HepG2 (cell line): ENCODE data around the gene GCN1. TPM values are rescaled to one million over a fixed set of nuclear protein-coding genes. Genes with fewer than 3 reads are reported as not detected.

Source experiments
- ATAC-seq: fragments of 200-7000 bp; cut with Tn5 transposase; 3 replicates; pipeline ENCODE4 v1.9.1; 2020; ENCODE audit warnings: mild to moderate bottlenecking, moderate library complexity
- BruUV-seq: library from RNA; stranded (reverse); fragments of 400-500 nt; replicated peaks from 2 replicates; lab custom pipeline; 2021; lab: Mats Ljungman, UMichigan
- CTCF ChIA-PET: fragments of 300-600 bp; formaldehyde crosslinking; extraction: SDS; loops from one replicate; lab custom pipeline; 2021; ENCODE audit warnings: low total read pairs, inconsistent platforms, low intra/inter-chr PET ratio; lab: Yijun Ruan, JAX
- POLR2A ChIA-PET: fragments of 350-600 bp; sonication (Branson Sonifier 250); formaldehyde crosslinking; loops from one replicate; lab custom pipeline; 2020; ENCODE audit warnings: antibody characterized with exemption, inconsistent platforms; lab: Yijun Ruan, JAX
- DNase-seq: peaks from one replicate; pipeline ENCODE4 v3.0.0-alpha.2; 2015; ENCODE audit warnings: low spot score
- FAIRE-seq: peaks from 3 replicates; lab custom pipeline; 2011; peaks lifted over from hg19 to GRCh38; lab: Jason Lieb, UNC
- H2AFZ ChIP-seq: one replicate; pipeline ENCODE4 v1.6.1; 2011; ENCODE audit warnings: low read length, inconsistent platforms
- H3K27ac ChIP-seq: fragments of 300-600 bp; 3 replicates; pipeline ENCODE4 v1.8.0; 2011; ENCODE audit warnings: mixed run types, mild to moderate bottlenecking, mixed read lengths, low read length, inconsistent platforms; ENCODE audit not compliant: insufficient read depth; ENCODE audit errors: extremely low read length
- H3K27me3 ChIP-seq, 2 experiments: fragments of 200-600 bp in 1 of 2; 2 replicates in 1 of 2; 3 replicates in 1 of 2; pipeline versions ENCODE4 v1.6.0 to v1.8.0; 2011; ENCODE audit warnings: low read length in 2 of 2, mild to moderate bottlenecking in 2 of 2, moderate library complexity in 2 of 2, inconsistent platforms in 1 of 2; ENCODE audit not compliant: insufficient read depth in 2 of 2, control insufficient read depth in 1 of 2
- H3K36me3 ChIP-seq, 2 experiments: fragments of 200-600 bp in 1 of 2; replicated peaks in 1 of 2; 2 replicates in 1 of 2; 3 replicates in 1 of 2; pipeline versions ENCODE4 v1.5.1 to v1.8.0; 2011; ENCODE audit warnings: low read length in 2 of 2, inconsistent platforms in 1 of 2; ENCODE audit not compliant: insufficient read depth in 2 of 2, control insufficient read depth in 1 of 2
- H3K4me1 ChIP-seq: 2 replicates; pipeline ENCODE4 v1.5.1; 2012; ENCODE audit warnings: low read length, inconsistent platforms; ENCODE audit not compliant: insufficient read depth
- H3K4me2 ChIP-seq: 2 replicates; pipeline ENCODE4 v1.6.0; 2011; ENCODE audit warnings: low read depth, low read length, inconsistent platforms
- H3K4me3 ChIP-seq, 3 experiments: fragments of 200-600 bp in 1 of 3; sonication (generic), shearing (Covaris generic) in 1 of 3; replicated peaks in 1 of 3; 2 replicates each; pipeline ENCODE4 v1.5.1; 2011 to 2016; ENCODE audit warnings: low read length in 3 of 3, inconsistent platforms in 2 of 3, low read depth in 2 of 3, mild to moderate bottlenecking in 2 of 3, control low read depth in 1 of 3, mixed read lengths in 1 of 3; ENCODE audit not compliant: insufficient read depth in 1 of 3
- H3K79me2 ChIP-seq: one replicate; pipeline ENCODE4 v1.6.1; 2011; ENCODE audit warnings: low read length, inconsistent platforms; ENCODE audit not compliant: insufficient read depth
- H3K9ac ChIP-seq: 2 replicates; pipeline ENCODE4 v1.6.0; 2011; ENCODE audit warnings: mild to moderate bottlenecking, low read depth, low read length, inconsistent platforms; ENCODE audit not compliant: insufficient read depth
- H3K9me3 ChIP-seq: 2 replicates; pipeline ENCODE4 v1.5.1; 2012; ENCODE audit warnings: mild to moderate bottlenecking, low read length
- H4K20me1 ChIP-seq: 2 replicates; pipeline ENCODE4 v1.6.0; 2011; ENCODE audit warnings: inconsistent platforms, mild to moderate bottlenecking, low read length, moderate library complexity; ENCODE audit not compliant: insufficient read depth
- IKZF5 ChIP-seq: IDR thresholded peaks from 2 replicates; pipeline ENCODE4 v1.6.1; 2018; ENCODE audit warnings: missing genetic modification reagents, mild to moderate bottlenecking, missing compliant biosample characterization
- ZBTB21 ChIP-seq: sonication (generic); formaldehyde crosslinking; IDR thresholded peaks from 2 replicates; pipeline ENCODE4 v1.4.0; 2020; ENCODE audit warnings: missing genetic modification reagents
- ZBTB37 ChIP-seq: sonication (generic); formaldehyde crosslinking; IDR thresholded peaks from 2 replicates; pipeline ENCODE4 v1.4.0; 2020; ENCODE audit warnings: mild to moderate bottlenecking, missing genetic modification reagents
- WGBS: methylation state at CpG from one replicate; pipeline ENCODE4 v1.1.6; 2017; ENCODE audit warnings: low lambda C conversion rate; 5-methylcytosine and 5-hydroxymethylcytosine counted together
- in situ Hi-C: cut with HindIII; loops from 2 replicates; pipeline ENCODE4 v1.10.0; 2017; ENCODE audit warnings: low pct_unique_long_range_greater_than_20kb; ENCODE audit not compliant: extremely low pct_ligation_motif_present
- intact Hi-C: fragments of 100-400 bp; cut with micrococcal nuclease; formaldehyde crosslinking; loops from one replicate; pipeline ENCODE4 v1.10.0; 2022; ENCODE audit not compliant: unreplicated experiment
- polyA plus RNA-seq, 8 experiments: library from polyadenylated mRNA; depleted of rRNA in 3 of 8; stranded (reverse) in 7 of 8; unstranded in 1 of 8; fragments of >200 nt; fragmentation: Illumina TruSeq in 4 of 8; extraction: Trizol in 4 of 8; gene quantifications; 2 replicates each; pipeline versions ENCODE4 v1.2.1 to v1.2.3, GENCODE V29; 2011 to 2016; ENCODE audit warnings: low read depth in 4 of 8, missing spikeins in 1 of 8, mixed read lengths in 1 of 8; ENCODE audit not compliant: insufficient read depth in 1 of 8
- total RNA-seq, 5 experiments: library from RNA; depleted of rRNA; stranded (reverse); fragments of >200 nt; fragmentation: Illumina TruSeq; extraction: Trizol; gene quantifications; 2 replicates each; pipeline ENCODE4 v1.2.3, GENCODE V29; 2016; ENCODE audit warnings: low read depth in 1 of 5

GCN1 gene
- total and polyA plus RNA-seq, 2 of the 13 experiments (the other 11 are each of a cell fraction or from before 2014, with no cell fraction given), result 58.2 to 83.0 TPM

GRCh38 chr12:120081641-120082040 lies 112.9 kb downstream of the GCN1 start:
- Histone ChIP-seq H3K36me3 (no peaks in the 10 kb centered on the region), H3K9me3 (no peaks in the 10 kb centered on the region), H4K20me1 (no peaks in the 10 kb centered on the region), H3K4me1 (peaks cover 36% of the 10 kb centered on the region), H3K4me2 (no peak overlapping the region), H3K4me3 (no peak overlapping the region), H3K9ac (no peak overlapping the region), H3K27ac (no peak overlapping the region), H3K79me2 (no peaks in the 10 kb centered on the region), H2AFZ (no peak overlapping the region), H3K27me3 (no peaks in the 10 kb centered on the region)
- in situ Hi-C loops (no loop called here), intact Hi-C loops (no loop called here)
- ChIA-PET CTCF (no interaction called here), POLR2A (no interaction called here)
- no peak for TF ChIP-seq ZBTB37
- TF ChIP-seq ZBTB21 (CRISPR knock-in tag), result no peak
- TF ChIP-seq IKZF5 (CRISPR knock-in tag), result no peak
- no TSS peak for BruUV-seq
- FAIRE-seq, result no peak
- ATAC-seq, result no peak
- DNase-seq, result no peak
- WGBS, result 91% methylated on average over 2 of the region's 2 CpGs
